HCT116 (cell line): Measurements from ENCODE around the gene YEATS4. TPM values are rescaled to one million over a fixed set of nuclear protein-coding genes. Genes with fewer than 3 reads are reported as not detected.

Experiments
- ATAC-seq: fragments of 200-7000 bp; cut with Tn5 transposase; 2 replicates; pipeline ENCODE4 v1.9.1; 2020; ENCODE audit warnings: mild to moderate bottlenecking, moderate library complexity
- BruUV-seq: library from RNA; stranded (reverse); fragments of 400-500 nt; replicated peaks from 2 replicates; lab custom pipeline; 2021; lab: Mats Ljungman, UMichigan
- CTCF ChIA-PET: fragments of 300-600 bp; sonication (Branson Sonifier 250); formaldehyde crosslinking; loops from one replicate; lab custom pipeline; 2021; ENCODE audit warnings: antibody characterized with exemption; lab: Charles Lee
- POLR2A ChIA-PET: fragments of 300-600, 350-600 bp; sonication (Branson Sonifier 250); formaldehyde crosslinking; loops from one replicate; lab custom pipeline; 2021; ENCODE audit warnings: antibody characterized with exemption; lab: Charles Lee
- RAD21 ChIA-PET, 2 experiments: fragments of 300-600 bp; sonication (Branson Sonifier 250); formaldehyde crosslinking; loops; one replicate each; lab custom pipeline; 2023; ENCODE audit warnings: low total read pairs in 2 of 2; ENCODE audit not compliant: uncharacterized antibody in 2 of 2, unreplicated experiment in 2 of 2, low non-redundant PET in 1 of 2; lab: Charles Lee
- DNase-seq: peaks from one replicate; pipeline ENCODE4 v3.0.0-alpha.2; 2010; ENCODE audit warnings: low read depth, low spot score
- H2AFZ ChIP-seq: fragments of 200-600 bp; shearing (Covaris generic), sonication (generic); 2 replicates; pipeline ENCODE4 v1.6.1; 2017; ENCODE audit warnings: low read depth, mixed run types, mixed read lengths, antibody characterized with exemption, low read length; ENCODE audit not compliant: poor library complexity, severe bottlenecking
- H3K27ac ChIP-seq: 2 replicates; pipeline ENCODE4 v1.5.1; 2012; ENCODE audit warnings: low read depth, low read length
- H3K27me3 ChIP-seq: fragments of 200-600 bp; sonication (generic); 2 replicates; pipeline ENCODE4 v1.6.1; 2016; ENCODE audit warnings: mixed run types, low read length, mixed read lengths; ENCODE audit not compliant: insufficient read depth
- H3K36me3 ChIP-seq, 2 experiments: fragments of 200-500 bp in 1 of 2; fragments of 200-600 bp in 1 of 2; sonication (Bioruptor generic) in 1 of 2; sonication (generic) in 1 of 2; 2 replicates each; pipeline versions ENCODE4 v1.5.1 to v1.6.1; 2014 to 2016; ENCODE audit warnings: low read length in 2 of 2, inconsistent platforms in 1 of 2, mixed read lengths in 1 of 2, mixed run types in 1 of 2; ENCODE audit not compliant: insufficient read depth in 2 of 2, control insufficient read depth in 1 of 2
- H3K4me1 ChIP-seq, 2 experiments: fragments of 200-600 bp in 1 of 2; sonication (generic) in 1 of 2; 2 replicates each; pipeline versions ENCODE4 v1.5.1 to v1.6.1; 2012 to 2017; ENCODE audit warnings: low read length in 2 of 2, inconsistent platforms in 1 of 2, mild to moderate bottlenecking in 1 of 2, mixed read lengths in 1 of 2, mixed run types in 1 of 2, moderate library complexity in 1 of 2; ENCODE audit not compliant: insufficient read depth in 2 of 2, control insufficient read depth in 1 of 2
- H3K4me2 ChIP-seq: fragments of 200-600 bp; sonication (generic); 2 replicates; pipeline ENCODE4 v1.6.1; 2017; ENCODE audit warnings: mixed run types, low read length, mixed read lengths
- H3K4me3 ChIP-seq, 2 experiments: fragments of 200-600 bp in 1 of 2; sonication (generic) in 1 of 2; replicated peaks in 1 of 2; 2 replicates each; pipeline ENCODE4 v1.5.1; 2011 to 2016; ENCODE audit warnings: low read length in 2 of 2, control low read depth in 1 of 2, low read depth in 1 of 2, mild to moderate bottlenecking in 1 of 2, mixed read lengths in 1 of 2, mixed run types in 1 of 2
- H3K79me2 ChIP-seq: fragments of 200-600 bp; sonication (generic); 2 replicates; pipeline ENCODE4 v1.6.1; 2017; ENCODE audit warnings: mild to moderate bottlenecking, mixed run types, low read length, moderate library complexity, mixed read lengths; ENCODE audit not compliant: insufficient read depth
- H3K9ac ChIP-seq: fragments of 200-600 bp; sonication (generic); 2 replicates; pipeline ENCODE4 v1.6.1; 2016; ENCODE audit warnings: low read length, mixed read lengths
- H3K9me2 ChIP-seq: fragments of 200-600 bp; sonication (generic), shearing (Covaris generic); 2 replicates; pipeline ENCODE4 v1.6.1; 2017; ENCODE audit warnings: mixed run types, mild to moderate bottlenecking, moderate library complexity; ENCODE audit not compliant: insufficient read depth
- H3K9me3 ChIP-seq, 2 experiments: fragments of 200-500 bp in 1 of 2; fragments of 200-600 bp in 1 of 2; sonication (Bioruptor generic) in 1 of 2; sonication (generic) in 1 of 2; 2 replicates each; pipeline ENCODE4 v1.6.1; 2014 to 2017; ENCODE audit warnings: low read length in 2 of 2, mixed read lengths in 2 of 2, inconsistent platforms in 1 of 2, low read depth in 1 of 2, mild to moderate bottlenecking in 1 of 2, mixed run types in 1 of 2, moderate library complexity in 1 of 2; ENCODE audit not compliant: control insufficient read depth in 1 of 2, insufficient read depth in 1 of 2
- H4K20me1 ChIP-seq: fragments of 200-600 bp; sonication (generic), shearing (Covaris generic); 2 replicates; pipeline ENCODE4 v1.6.1; 2017; ENCODE audit warnings: mixed run types, mild to moderate bottlenecking, moderate library complexity; ENCODE audit not compliant: insufficient read depth
- CEBPB ChIP-seq: IDR thresholded peaks from 2 replicates; pipeline ENCODE4 v1.6.1; 2012; ENCODE audit warnings: low read depth
- EGR1 ChIP-seq: IDR thresholded peaks from 2 replicates; pipeline ENCODE4 v1.6.1; 2012; ENCODE audit warnings: low read depth
- ELF1 ChIP-seq: IDR thresholded peaks from 2 replicates; pipeline ENCODE4 v1.6.1; 2012; ENCODE audit warnings: low read depth, borderline replicate concordance
- EZH2phosphoT487 ChIP-seq: fragments of 200-600 bp; IDR thresholded peaks from 2 replicates; pipeline ENCODE4 v1.6.1; 2018; ENCODE audit warnings: antibody characterized with exemption, borderline replicate concordance
- FOSL1 ChIP-seq: IDR thresholded peaks from 2 replicates; pipeline ENCODE4 v1.6.1; 2012; ENCODE audit warnings: low read depth
- JUND ChIP-seq: IDR thresholded peaks from 2 replicates; pipeline ENCODE4 v1.6.1; 2012
- MAX ChIP-seq: IDR thresholded peaks from 2 replicates; pipeline ENCODE4 v1.6.1; 2012
- POLR2A ChIP-seq: IDR thresholded peaks from 2 replicates; pipeline ENCODE4 v1.7.0; 2011; ENCODE audit warnings: borderline replicate concordance; ENCODE audit not compliant: insufficient read depth, insufficient read length; ENCODE audit errors: extremely low read depth
- POLR2AphosphoS5 ChIP-seq: IDR thresholded peaks from 2 replicates; pipeline ENCODE4 v1.6.1; 2011; ENCODE audit warnings: mild to moderate bottlenecking, low read depth, low read length, moderate library complexity
- RAD21 ChIP-seq: IDR thresholded peaks from 2 replicates; pipeline ENCODE4 v1.6.1; 2012; ENCODE audit warnings: low read depth, mild to moderate bottlenecking
- SP1 ChIP-seq: IDR thresholded peaks from 2 replicates; pipeline ENCODE4 v1.6.1; 2012; ENCODE audit warnings: low read depth
- SRF ChIP-seq: IDR thresholded peaks from 2 replicates; pipeline ENCODE4 v1.6.1; 2012; ENCODE audit warnings: low read depth
- intact Hi-C: fragments of 100-400 bp; cut with micrococcal nuclease; formaldehyde crosslinking; loops from 2 replicates; pipeline ENCODE4 v1.10.0; 2022
- total RNA-seq: library from RNA; stranded (reverse); gene quantifications from one replicate; pipeline ENCODE4 v1.2.1, GENCODE V29; 2021; ENCODE audit not compliant: unreplicated experiment
- TF ChIP-seq, protein P1 (sequence below): IDR thresholded peaks from 2 replicates; pipeline ENCODE4 v1.6.1; 2012

Gene YEATS4
- total RNA-seq, 1 experiment from 2014 or later, result 32.0 TPM

GRCh38 chr12:69330475-69331473, 28.8 kb upstream of the YEATS4 start:
- H3K27ac ChIP-seq, result no peak overlapping the region
- H3K4me1 ChIP-seq, result no peaks in the 10 kb centered on the region
- H3K79me2 ChIP-seq, result no peaks in the 10 kb centered on the region
- no peak overlapping the region for H3K4me2 ChIP-seq
- POLR2A ChIA-PET, result no interaction called here
- TF ChIP-seq MAX (no peak), CEBPB (no peak), JUND (no peak), RAD21 (no peak), FOSL1 (no peak), POLR2AphosphoS5 (no peak), SP1 (no peak), EGR1 (no peak), ELF1 (no peak)
- TF ChIP-seq, protein P1, sequence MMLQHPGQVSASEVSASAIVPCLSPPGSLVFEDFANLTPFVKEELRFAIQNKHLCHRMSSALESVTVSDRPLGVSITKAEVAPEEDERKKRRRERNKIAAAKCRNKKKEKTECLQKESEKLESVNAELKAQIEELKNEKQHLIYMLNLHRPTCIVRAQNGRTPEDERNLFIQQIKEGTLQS, result no peak
- no peaks in the 10 kb centered on the region for H3K36me3 ChIP-seq
- H2AFZ ChIP-seq, result no peak overlapping the region
- RAD21 ChIA-PET, result no interaction called here
- BruUV-seq, result no TSS peak
- CTCF ChIA-PET, result no interaction called here
- peaks cover 11% of the 10 kb centered on the region; the same call in 1 of the 2 replicates for H3K27me3 ChIP-seq
- no peaks in the 10 kb centered on the region for H3K9me3 ChIP-seq
- DNase-seq (no peak), ATAC-seq (no peak)
- no peak overlapping the region for H3K9ac ChIP-seq
- no peaks in the 10 kb centered on the region for H3K9me2 ChIP-seq
- no peak overlapping the region for H3K4me3 ChIP-seq
- no peaks in the 10 kb centered on the region for H4K20me1 ChIP-seq
- intact Hi-C loops, result no loop called here

DNA sequence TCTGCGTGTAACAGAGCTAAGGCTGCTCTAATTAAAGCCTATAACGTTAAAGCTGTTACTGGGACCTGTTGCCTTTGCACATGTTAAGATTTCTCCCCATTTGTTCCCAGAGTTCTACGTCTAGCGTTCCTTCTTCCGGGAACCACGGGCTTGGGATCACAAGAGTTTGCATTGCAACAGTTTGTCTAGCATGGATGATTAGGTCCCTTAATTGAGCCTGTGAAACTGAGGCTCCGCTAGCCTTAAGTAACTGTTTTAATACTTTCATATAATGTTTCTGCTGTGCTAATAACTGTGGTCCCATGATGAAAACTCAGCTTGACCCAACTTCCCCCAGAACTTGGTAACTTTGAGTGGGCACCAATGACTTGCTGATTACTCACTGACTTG, 28.0 kb upstream of the YEATS4 start:
- Histone ChIP-seq H3K4me1 (no peaks in the 10 kb centered on the region), H3K4me3 (no peak overlapping the region), H3K4me2 (no peak overlapping the region), H4K20me1 (no peaks in the 10 kb centered on the region), H3K27me3 (peaks cover 11% of the 10 kb centered on the region; the same call in 1 of the 2 replicates), H2AFZ (no peak overlapping the region), H3K9ac (no peak overlapping the region), H3K9me3 (no peaks in the 10 kb centered on the region), H3K9me2 (no peaks in the 10 kb centered on the region), H3K36me3 (no peaks in the 10 kb centered on the region), H3K27ac (no peak overlapping the region), H3K79me2 (no peaks in the 10 kb centered on the region)
- ATAC-seq (no peak), DNase-seq (no peak)
- POLR2A ChIA-PET, result no interaction called here
- intact Hi-C loops, result no loop called here
- TF ChIP-seq EZH2phosphoT487 (no peak), SRF (no peak), MAX (no peak), EGR1 (no peak), POLR2A (no peak)
- no TSS peak for BruUV-seq
- CTCF ChIA-PET, result no interaction called here
- RAD21 ChIA-PET, result no interaction called here
